SK-N-SH treated with all-trans-retinoic acid at 6 μM for 48 hours (cell line): Measurements from ENCODE around the gene SDC1.

Experiments
- ATAC-seq: fragments of 200-7000 bp; cut with Tn5 transposase; 3 replicates; pipeline ENCODE4 v1.9.1; 2020; ENCODE audit warnings: mild to moderate bottlenecking, moderate library complexity
- ARNTL ChIP-seq: fragments of 450-650 bp; formaldehyde crosslinking; IDR thresholded peaks from 2 replicates; pipeline ENCODE4 v1.5.0; 2020; ENCODE audit warnings: low read depth, mild to moderate bottlenecking, moderate library complexity, borderline replicate concordance
- BACH2 ChIP-seq: fragments of 250-450 bp; sonication (Bioruptor Pico); IDR thresholded peaks from 2 replicates; pipeline ENCODE4 v1.9.0; 2021; ENCODE audit warnings: mild to moderate bottlenecking, borderline replicate concordance
- CREB5 ChIP-seq: fragments of 250-450 bp; sonication (Bioruptor Pico); IDR thresholded peaks from 2 replicates; pipeline ENCODE4 v1.5.1; 2020; ENCODE audit warnings: low read depth, mild to moderate bottlenecking, moderate library complexity
- CSDC2 ChIP-seq: fragments of 250-450 bp; sonication (Bioruptor Pico); IDR thresholded peaks from 2 replicates; pipeline ENCODE4 v1.5.0; 2020; ENCODE audit warnings: mild to moderate bottlenecking, moderate library complexity
- CSRNP3 ChIP-seq: fragments of 250-450 bp; sonication (Bioruptor Pico); IDR thresholded peaks from 2 replicates; pipeline ENCODE4 v1.5.1; 2021; ENCODE audit warnings: mild to moderate bottlenecking, moderate library complexity
- ESRRG ChIP-seq: fragments of 250-450 bp; sonication (Bioruptor Pico); IDR thresholded peaks from 2 replicates; pipeline ENCODE4 v1.6.1; 2021; ENCODE audit warnings: mild to moderate bottlenecking
- GLIS3 ChIP-seq: fragments of 250-450 bp; sonication (Bioruptor Pico); IDR thresholded peaks from 2 replicates; pipeline ENCODE4 v1.5.0; 2020; ENCODE audit warnings: mild to moderate bottlenecking, moderate library complexity
- ISL1 ChIP-seq: fragments of 250-450 bp; sonication (Bioruptor Pico); IDR thresholded peaks from 2 replicates; pipeline ENCODE4 v2.1.2; 2022; ENCODE audit warnings: mild to moderate bottlenecking, moderate library complexity
- OSR1 ChIP-seq: fragments of 250-450 bp; sonication (Bioruptor Pico); IDR thresholded peaks from 2 replicates; pipeline ENCODE4 v1.8.0; 2022; ENCODE audit warnings: moderate library complexity, mild to moderate bottlenecking, inconsistent platforms
- PATZ1 ChIP-seq: fragments of 250-450 bp; sonication (Bioruptor Pico); IDR thresholded peaks from 2 replicates; pipeline ENCODE4 v1.8.0; 2020; ENCODE audit warnings: mild to moderate bottlenecking, moderate library complexity, borderline replicate concordance
- POU6F1 ChIP-seq: fragments of 250-450 bp; sonication (Bioruptor Pico); IDR thresholded peaks from 2 replicates; pipeline ENCODE4 v1.8.0; 2021; ENCODE audit warnings: low read depth, mild to moderate bottlenecking, moderate library complexity, borderline replicate concordance
- PPARA ChIP-seq: fragments of 250-450 bp; sonication (Bioruptor Pico); IDR thresholded peaks from 2 replicates; pipeline ENCODE4 v1.5.0; 2020; ENCODE audit warnings: mild to moderate bottlenecking, borderline replicate concordance
- RARB ChIP-seq: fragments of 250-450 bp; sonication (Bioruptor Pico); IDR thresholded peaks from 2 replicates; pipeline ENCODE4 v1.8.0; 2021; ENCODE audit warnings: mild to moderate bottlenecking, moderate library complexity
- SNAI2 ChIP-seq: fragments of 250-450 bp; sonication (Bioruptor Pico); IDR thresholded peaks from 2 replicates; pipeline ENCODE4 v1.5.0; 2020; ENCODE audit warnings: mild to moderate bottlenecking, moderate library complexity
- TCF4 ChIP-seq: fragments of 250-450 bp; sonication (Bioruptor Pico); IDR thresholded peaks from 2 replicates; pipeline ENCODE4 v1.8.0; 2021; ENCODE audit warnings: mild to moderate bottlenecking, moderate library complexity, borderline replicate concordance
- TOX ChIP-seq: fragments of 250-450 bp; sonication (Bioruptor Pico); IDR thresholded peaks from 2 replicates; pipeline ENCODE4 v1.8.0; 2021; ENCODE audit warnings: mild to moderate bottlenecking, moderate library complexity, borderline replicate concordance
- ZC3H10 ChIP-seq: fragments of 250-450 bp; sonication (Bioruptor Pico); IDR thresholded peaks from 2 replicates; pipeline ENCODE4 v1.5.1; 2021; ENCODE audit warnings: mild to moderate bottlenecking, moderate library complexity
- ZFP3 ChIP-seq: fragments of 250-450 bp; sonication (Bioruptor Pico); IDR thresholded peaks from 2 replicates; pipeline ENCODE4 v1.5.0; 2020; ENCODE audit warnings: mild to moderate bottlenecking, moderate library complexity
- ZFP30 ChIP-seq: fragments of 450-650 bp; formaldehyde crosslinking; IDR thresholded peaks from 2 replicates; pipeline ENCODE4 v1.5.0; 2022; ENCODE audit warnings: mild to moderate bottlenecking, moderate library complexity
- ZNF565 ChIP-seq: fragments of 450-650 bp; formaldehyde crosslinking; conservative IDR thresholded peaks from 2 replicates; pipeline ENCODE4 v1.5.0; 2020; ENCODE audit warnings: low read depth, mild to moderate bottlenecking, moderate library complexity
- ZNF70 ChIP-seq: fragments of 450-650 bp; formaldehyde crosslinking; IDR thresholded peaks from 2 replicates; pipeline ENCODE4 v1.5.0; 2020; ENCODE audit warnings: mild to moderate bottlenecking, moderate library complexity

The SDC1 gene

GRCh38 chr2:20211860-20212458 lies 13.0 kb downstream of the SDC1 start:
- ATAC-seq: no peak
- no peak for TF ChIP-seq CREB5 (CRISPR knock-in tag)
- TF ChIP-seq ZFP30: no peak
- no peak for TF ChIP-seq GLIS3 (CRISPR knock-in tag)
- no peak for TF ChIP-seq ISL1 (CRISPR knock-in tag)
- no peak for TF ChIP-seq SNAI2 (CRISPR knock-in tag)
- TF ChIP-seq CSDC2 (CRISPR knock-in tag): no peak
- no peak for TF ChIP-seq RARB (CRISPR knock-in tag)
- TF ChIP-seq ESRRG: no peak
- TF ChIP-seq POU6F1: no peak
- TF ChIP-seq BACH2: no peak
- TF ChIP-seq TCF4 (CRISPR knock-in tag): no peak
- TF ChIP-seq OSR1 (CRISPR knock-in tag): no peak
- no peak for TF ChIP-seq PPARA
- TF ChIP-seq ZNF70 (CRISPR knock-in tag): no peak
- no peak for TF ChIP-seq TOX
- no peak for TF ChIP-seq ZNF565 (CRISPR knock-in tag)

GRCh38 chr2:20211420-20211819 lies 13.5 kb downstream of the SDC1 start:
- TF ChIP-seq ZFP3 (CRISPR knock-in tag): no peak
- no peak for TF ChIP-seq ZNF565 (CRISPR knock-in tag)
- no peak for TF ChIP-seq CREB5 (CRISPR knock-in tag)
- no peak for TF ChIP-seq ARNTL (CRISPR knock-in tag)
- no peak for TF ChIP-seq PATZ1 (CRISPR knock-in tag)
- no peak for TF ChIP-seq TOX
- TF ChIP-seq ISL1 (CRISPR knock-in tag): no peak
- no peak for TF ChIP-seq CSRNP3
- TF ChIP-seq, all 23 proteins: peak for 0

GRCh38 chr2:20210462-20210861 lies 14.5 kb downstream of the SDC1 start:
- TF ChIP-seq ESRRG: no peak
- TF ChIP-seq ZFP3 (CRISPR knock-in tag): no peak
- TF ChIP-seq POU6F1: no peak
- no peak for TF ChIP-seq ZC3H10 (CRISPR knock-in tag)
- ATAC-seq: no peak

More at GRCh38 chr2:20211420-20211819, 13.5 kb downstream of the SDC1 start:
- no peak for ATAC-seq
